H9 (cell line): ENCODE measurements around the gene RUSF1. TPM values are rescaled to one million over a fixed set of nuclear protein-coding genes. Genes with fewer than 3 reads are reported as not detected.

Source experiments
- DNase-seq: peaks from one replicate; pipeline ENCODE4 v3.0.0-alpha.2; 2017
- H2AFZ ChIP-seq: one replicate; pipeline ENCODE4 v1.6.1; 2013; ENCODE audit warnings: mild to moderate bottlenecking, low read length, control low read depth, moderate library complexity
- H2AK5ac ChIP-seq: 2 replicates; pipeline ENCODE4 v1.6.1; 2013; ENCODE audit warnings: low read length, control low read depth, mixed read lengths; ENCODE audit not compliant: insufficient read length
- H2BK120ac ChIP-seq: one replicate; pipeline ENCODE4 v1.6.1; 2013; ENCODE audit warnings: low read depth, mild to moderate bottlenecking, low read length, control low read depth, inconsistent platforms; ENCODE audit not compliant: poor library complexity, severe bottlenecking
- H2BK12ac ChIP-seq: 2 replicates; pipeline ENCODE4 v1.6.1; 2013; ENCODE audit warnings: low read length, control low read depth, mixed read lengths, low read depth; ENCODE audit not compliant: insufficient read length
- H2BK15ac ChIP-seq: 2 replicates; pipeline ENCODE4 v1.6.1; 2013; ENCODE audit warnings: low read depth, low read length, control low read depth
- H2BK20ac ChIP-seq: one replicate; pipeline ENCODE4 v1.6.1; 2013; ENCODE audit warnings: low read depth, mild to moderate bottlenecking, low read length, control low read depth, inconsistent platforms; ENCODE audit not compliant: poor library complexity, severe bottlenecking
- H2BK5ac ChIP-seq: 2 replicates; pipeline ENCODE4 v1.6.1; 2013; ENCODE audit warnings: low read length, control low read depth, mixed read lengths; ENCODE audit not compliant: insufficient read length
- H3K14ac ChIP-seq: 2 replicates; pipeline ENCODE4 v1.6.1; 2013; ENCODE audit warnings: low read length, control low read depth; ENCODE audit not compliant: insufficient read depth
- H3K18ac ChIP-seq: 2 replicates; pipeline ENCODE4 v1.6.1; 2013; ENCODE audit warnings: low read depth, mild to moderate bottlenecking, mixed read lengths, low read length, control low read depth; ENCODE audit not compliant: insufficient read length
- H3K23ac ChIP-seq: 2 replicates; pipeline ENCODE4 v1.6.1; 2013; ENCODE audit warnings: low read length, control low read depth, mixed read lengths, low read depth; ENCODE audit not compliant: insufficient read length
- H3K23me2 ChIP-seq: 2 replicates; pipeline ENCODE4 v1.6.1; 2013; ENCODE audit warnings: low read depth, mild to moderate bottlenecking, mixed read lengths, low read length, control low read depth; ENCODE audit not compliant: insufficient read length, poor library complexity, severe bottlenecking
- H3K27ac ChIP-seq: 2 replicates; pipeline ENCODE4 v1.5.1; 2013; ENCODE audit warnings: low read length, control low read depth, mixed read lengths, low read depth; ENCODE audit not compliant: insufficient read length
- H3K27me3 ChIP-seq: 2 replicates; pipeline ENCODE4 v1.6.1; 2013; ENCODE audit warnings: low read length, control low read depth, inconsistent platforms; ENCODE audit not compliant: insufficient read depth
- H3K4ac ChIP-seq: 2 replicates; pipeline ENCODE4 v1.6.1; 2013; ENCODE audit warnings: low read depth, mild to moderate bottlenecking, control low read depth, inconsistent platforms, low read length, moderate library complexity
- H3K4me1 ChIP-seq: 2 replicates; pipeline ENCODE4 v1.6.1; 2013; ENCODE audit warnings: low read length, control low read depth, inconsistent platforms; ENCODE audit not compliant: insufficient read depth
- H3K4me2 ChIP-seq: 2 replicates; pipeline ENCODE4 v1.6.1; 2013; ENCODE audit warnings: low read length, control low read depth, mixed read lengths; ENCODE audit not compliant: insufficient read length, insufficient read depth
- H3K56ac ChIP-seq: 2 replicates; pipeline ENCODE4 v1.6.1; 2013; ENCODE audit warnings: low read depth, mild to moderate bottlenecking, mixed read lengths, low read length, control low read depth; ENCODE audit not compliant: insufficient read length
- H3K79me1 ChIP-seq: 2 replicates; pipeline ENCODE4 v1.6.1; 2013; ENCODE audit warnings: low read depth, mild to moderate bottlenecking, moderate library complexity, low read length, control low read depth, inconsistent platforms; ENCODE audit not compliant: insufficient read depth, poor library complexity, severe bottlenecking
- H3K79me2 ChIP-seq: 2 replicates; pipeline ENCODE4 v1.6.1; 2013; ENCODE audit warnings: low read length, control low read depth, inconsistent platforms; ENCODE audit not compliant: insufficient read depth
- H3K9ac ChIP-seq: 2 replicates; pipeline ENCODE4 v1.6.1; 2013; ENCODE audit warnings: low read length, control low read depth, mixed read lengths; ENCODE audit not compliant: insufficient read length; ENCODE audit errors: extremely low read depth
- H3K9me3 ChIP-seq: one replicate; pipeline ENCODE4 v1.6.1; 2013; ENCODE audit warnings: low read depth, low read length, inconsistent platforms; ENCODE audit not compliant: control insufficient read depth
- H3T11ph ChIP-seq: one replicate; pipeline ENCODE4 v1.6.1; 2013; ENCODE audit warnings: mild to moderate bottlenecking, low read length, control low read depth, inconsistent platforms
- H4K20me1 ChIP-seq: one replicate; pipeline ENCODE4 v1.6.1; 2013; ENCODE audit not compliant: control insufficient read depth, insufficient read length, insufficient read depth
- H4K5ac ChIP-seq: 2 replicates; pipeline ENCODE4 v1.6.1; 2013; ENCODE audit warnings: low read depth, mild to moderate bottlenecking, mixed read lengths, low read length, control low read depth; ENCODE audit not compliant: insufficient read length
- H4K8ac ChIP-seq: replicated peaks from 2 replicates; pipeline ENCODE4 v1.6.1; 2013; ENCODE audit warnings: low read length, control low read depth, mixed read lengths, low read depth; ENCODE audit not compliant: insufficient read length
- H4K91ac ChIP-seq: 2 replicates; pipeline ENCODE4 v1.6.1; 2013; ENCODE audit warnings: low read depth, mild to moderate bottlenecking, moderate library complexity, mixed read lengths, low read length, control low read depth; ENCODE audit not compliant: insufficient read length
- H3K27ac Mint-ChIP-seq, 3 experiments: 2 replicates in 2 of 3; 3 replicates in 1 of 3; pipeline ENCODE4 v1.8.0; 2020 to 2021; ENCODE audit warnings: mixed read lengths in 3 of 3, mild to moderate bottlenecking in 1 of 3, moderate library complexity in 1 of 3
- H3K27me3 Mint-ChIP-seq: 2 replicates; pipeline ENCODE4 v1.8.0; 2021; ENCODE audit warnings: low read depth, mild to moderate bottlenecking, moderate library complexity, mixed read lengths
- H3K36me3 Mint-ChIP-seq, 3 experiments: 2 replicates in 2 of 3; 3 replicates in 1 of 3; pipeline ENCODE4 v1.8.0; 2020 to 2021; ENCODE audit warnings: low read depth in 3 of 3, mixed read lengths in 3 of 3; ENCODE audit not compliant: insufficient read depth in 1 of 3
- H3K4me1 Mint-ChIP-seq, 2 experiments: 2 replicates each; pipeline ENCODE4 v1.8.0; 2020; ENCODE audit warnings: mixed read lengths in 2 of 2
- H3K4me3 Mint-ChIP-seq, 2 experiments: 2 replicates in 1 of 2; 3 replicates in 1 of 2; pipeline ENCODE4 v1.8.0; 2020 to 2021; ENCODE audit warnings: mild to moderate bottlenecking in 2 of 2, mixed read lengths in 2 of 2, moderate library complexity in 1 of 2
- H3K9me3 Mint-ChIP-seq, 2 experiments: 2 replicates in 1 of 2; 3 replicates in 1 of 2; pipeline ENCODE4 v1.8.0; 2020; ENCODE audit warnings: mild to moderate bottlenecking in 2 of 2, mixed read lengths in 2 of 2, moderate library complexity in 1 of 2
- WGBS: extraction: QIAGEN DNeasy Blood & Tissue Kit; methylation state at CpG from one replicate; pipeline ENCODE4 v1.1.7; 2013; ENCODE audit warnings: missing lambda C conversion rate, low lambda C conversion rate, mixed read lengths; ENCODE audit not compliant: insufficient read length; ENCODE audit errors: extremely low coverage; 5-methylcytosine and 5-hydroxymethylcytosine counted together
- total RNA-seq: library from RNA; stranded (reverse); gene quantifications from 2 replicates; pipeline ENCODE4 v1.2.1, GENCODE V29; 2021
- TF ChIP-seq, protein P1 (sequence below): fragments of 200-600 bp; sonication (generic); conservative IDR thresholded peaks from 3 replicates; pipeline ENCODE4 v1.8.0; 2021; ENCODE audit warnings: antibody characterized with exemption, mild to moderate bottlenecking

The RUSF1 gene
- total RNA-seq, 1 experiment from 2014 or later = 33.4 TPM

DNA sequence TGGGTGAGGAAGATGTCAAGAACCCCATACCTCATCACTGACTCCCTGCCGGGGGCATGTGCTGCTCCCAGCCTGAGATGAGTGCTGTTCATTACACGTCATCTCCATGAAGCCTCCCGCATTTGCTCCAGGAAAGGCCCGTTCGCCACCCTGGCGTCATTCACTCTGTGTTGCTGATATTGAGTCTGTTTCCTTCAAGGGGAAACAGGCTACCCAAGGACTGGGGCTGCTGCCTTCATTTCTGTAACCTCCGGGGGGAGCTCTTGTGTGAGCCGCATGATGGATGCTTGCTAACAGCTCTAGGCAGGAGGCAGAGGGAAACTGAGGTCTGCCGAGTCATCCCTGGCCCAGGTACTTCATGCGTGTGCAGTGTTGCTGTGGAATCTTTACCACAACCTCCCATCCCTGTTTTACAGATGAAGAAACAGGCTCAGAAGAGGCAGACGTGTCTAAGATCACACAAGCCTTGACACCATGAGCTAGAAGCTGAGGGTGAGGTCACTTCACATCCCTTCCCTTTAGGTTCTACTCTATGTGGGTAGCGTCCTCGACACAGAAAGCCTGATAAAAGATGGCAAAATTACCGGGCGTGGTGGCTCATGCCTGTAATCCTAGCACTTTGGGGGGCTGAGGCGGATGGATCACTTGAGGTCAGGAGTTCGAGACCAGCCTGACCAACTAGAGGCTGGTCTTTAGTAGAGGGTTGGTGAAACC lies 52.4 kb downstream of the RUSF1 start:
- Histone ChIP-seq H4K20me1 (no peaks in the 10 kb centered on the region), H3K9ac (no peak overlapping the region), H2BK20ac (no peak overlapping the region), H2BK120ac (no peak overlapping the region), H3K27me3 (no peaks in the 10 kb centered on the region), H3K27ac (no peak overlapping the region), H3K9me3 (no peaks in the 10 kb centered on the region), H2AK5ac (no peak overlapping the region), H4K91ac (no peak overlapping the region), H4K8ac (no peak overlapping the region), H3K4me2 (peak overlapping the region; percentile 12), H2BK15ac (no peak overlapping the region), H3K14ac (no peak overlapping the region), H3K79me1 (peaks cover 4% of the 10 kb centered on the region), H3K23me2 (peaks cover 8% of the 10 kb centered on the region), H3K4ac (no peak overlapping the region), H2AFZ (no peak overlapping the region), H4K5ac (no peak overlapping the region), H3K23ac (no peak overlapping the region), H2BK12ac (no peak overlapping the region), H3K4me1 (peaks cover 9% of the 10 kb centered on the region; the same call in 1 of the 2 replicates), H3K56ac (no peak overlapping the region), H2BK5ac (no peak overlapping the region), H3K79me2 (no peaks in the 10 kb centered on the region; the same call in 1 of the 2 replicates), H3T11ph (no peak overlapping the region), H3K18ac (no peak overlapping the region)
- no CpG with 5 or more reads among the region's 17 CpGs for WGBS
- H3K36me3 Mint-ChIP-seq = peaks cover 0 to 5% (median 0%) of the 10 kb centered on the region in 3 experiments; a peak in 4 of 7 replicates
- no peaks in the 10 kb centered on the region for H3K9me3 Mint-ChIP-seq
- TF ChIP-seq, protein P1, sequence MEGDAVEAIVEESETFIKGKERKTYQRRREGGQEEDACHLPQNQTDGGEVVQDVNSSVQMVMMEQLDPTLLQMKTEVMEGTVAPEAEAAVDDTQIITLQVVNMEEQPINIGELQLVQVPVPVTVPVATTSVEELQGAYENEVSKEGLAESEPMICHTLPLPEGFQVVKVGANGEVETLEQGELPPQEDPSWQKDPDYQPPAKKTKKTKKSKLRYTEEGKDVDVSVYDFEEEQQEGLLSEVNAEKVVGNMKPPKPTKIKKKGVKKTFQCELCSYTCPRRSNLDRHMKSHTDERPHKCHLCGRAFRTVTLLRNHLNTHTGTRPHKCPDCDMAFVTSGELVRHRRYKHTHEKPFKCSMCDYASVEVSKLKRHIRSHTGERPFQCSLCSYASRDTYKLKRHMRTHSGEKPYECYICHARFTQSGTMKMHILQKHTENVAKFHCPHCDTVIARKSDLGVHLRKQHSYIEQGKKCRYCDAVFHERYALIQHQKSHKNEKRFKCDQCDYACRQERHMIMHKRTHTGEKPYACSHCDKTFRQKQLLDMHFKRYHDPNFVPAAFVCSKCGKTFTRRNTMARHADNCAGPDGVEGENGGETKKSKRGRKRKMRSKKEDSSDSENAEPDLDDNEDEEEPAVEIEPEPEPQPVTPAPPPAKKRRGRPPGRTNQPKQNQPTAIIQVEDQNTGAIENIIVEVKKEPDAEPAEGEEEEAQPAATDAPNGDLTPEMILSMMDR = peak; percentile 70
- peak overlapping the region in 1 of 2 experiments; percentile 18; a peak in 2 of 5 replicates for H3K4me3 Mint-ChIP-seq
- H3K4me1 Mint-ChIP-seq = peaks cover 41 to 50% of the 10 kb centered on the region in 2 experiments
- peak; percentile 49 for DNase-seq
- H3K27ac Mint-ChIP-seq = peak overlapping the region; percentile 40 to 77 (median 69); a peak in 5 of 7 replicates
- H3K27me3 Mint-ChIP-seq = peaks cover 3% of the 10 kb centered on the region
